Upper lobe of left lung (tissue), 4 donors: Measurements from ENCODE around the gene SIL1.

Source experiments
- POLR2A ChIP-seq, 4 donors: fragments of 450-650 bp; IDR thresholded peaks; one replicate each; pipeline ENCODE4 v1.5.1; 2016 to 2017; ENCODE audit warnings: antibody characterized with exemption in 4 of 4, mild to moderate bottlenecking in 2 of 4
- POLR2AphosphoS5 ChIP-seq, 2 donors: sonication (generic); formaldehyde crosslinking; IDR thresholded peaks; one replicate each; pipeline ENCODE4 v1.5.1; 2017; ENCODE audit warnings: antibody characterized with exemption in 2 of 2
- TF ChIP-seq, protein P1 (sequence below), 6 experiments: fragments of 450-650 bp in 4 of 6; fragments of 200-600 bp in 2 of 6; sonication (generic) in 2 of 6; IDR thresholded peaks; one replicate each; pipeline ENCODE4 v1.5.1; 2016 to 2019; ENCODE audit warnings: antibody characterized with exemption in 6 of 6

DNA sequence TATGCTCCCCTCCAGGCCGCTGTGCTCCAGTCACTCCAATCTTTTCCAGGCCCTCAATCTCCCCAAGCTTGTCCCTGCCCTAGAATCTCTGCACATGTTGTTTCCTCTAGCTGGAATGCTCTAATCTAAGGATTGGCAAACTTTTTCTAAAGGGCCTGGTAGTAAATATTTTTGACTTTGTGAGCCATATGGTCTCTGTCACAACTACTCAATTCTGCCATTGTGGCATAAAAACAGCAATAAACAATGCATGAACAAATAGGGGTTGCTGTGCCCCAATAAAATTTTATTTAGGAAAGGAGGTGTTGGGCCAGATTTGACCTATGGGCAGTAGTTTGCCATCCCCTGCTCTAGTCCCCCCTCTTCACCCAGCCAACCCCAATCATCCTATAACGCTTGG lies 172.5 kb downstream of the SIL1 start:
- no peak for TF ChIP-seq POLR2A (IDR thresholded peaks at IDR 0.05)
- TF ChIP-seq, protein P1, sequence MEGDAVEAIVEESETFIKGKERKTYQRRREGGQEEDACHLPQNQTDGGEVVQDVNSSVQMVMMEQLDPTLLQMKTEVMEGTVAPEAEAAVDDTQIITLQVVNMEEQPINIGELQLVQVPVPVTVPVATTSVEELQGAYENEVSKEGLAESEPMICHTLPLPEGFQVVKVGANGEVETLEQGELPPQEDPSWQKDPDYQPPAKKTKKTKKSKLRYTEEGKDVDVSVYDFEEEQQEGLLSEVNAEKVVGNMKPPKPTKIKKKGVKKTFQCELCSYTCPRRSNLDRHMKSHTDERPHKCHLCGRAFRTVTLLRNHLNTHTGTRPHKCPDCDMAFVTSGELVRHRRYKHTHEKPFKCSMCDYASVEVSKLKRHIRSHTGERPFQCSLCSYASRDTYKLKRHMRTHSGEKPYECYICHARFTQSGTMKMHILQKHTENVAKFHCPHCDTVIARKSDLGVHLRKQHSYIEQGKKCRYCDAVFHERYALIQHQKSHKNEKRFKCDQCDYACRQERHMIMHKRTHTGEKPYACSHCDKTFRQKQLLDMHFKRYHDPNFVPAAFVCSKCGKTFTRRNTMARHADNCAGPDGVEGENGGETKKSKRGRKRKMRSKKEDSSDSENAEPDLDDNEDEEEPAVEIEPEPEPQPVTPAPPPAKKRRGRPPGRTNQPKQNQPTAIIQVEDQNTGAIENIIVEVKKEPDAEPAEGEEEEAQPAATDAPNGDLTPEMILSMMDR (IDR thresholded peaks at IDR 0.05) = no peak
- TF ChIP-seq POLR2AphosphoS5 (IDR thresholded peaks at IDR 0.05) = no peak
